ENCODE results near the gene C21orf91.

C21orf91 gene

DNA sequence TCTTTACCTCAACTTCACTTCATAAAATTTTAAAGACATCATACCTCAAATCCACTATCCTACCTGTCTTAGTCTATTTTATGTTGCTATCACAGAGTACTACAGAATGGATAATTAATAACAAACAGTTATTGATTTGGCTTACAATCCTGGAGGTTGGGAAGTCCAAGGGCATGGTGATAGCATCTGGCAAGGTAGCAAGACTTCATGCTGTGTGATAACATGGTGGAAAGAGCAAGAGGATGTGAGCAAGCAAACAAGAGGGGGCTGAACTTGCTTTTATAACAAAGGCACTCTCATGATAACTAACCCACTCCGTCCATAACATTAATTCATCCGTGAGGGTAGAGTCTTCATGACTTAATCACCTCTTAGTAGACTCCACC, 33.8 kb downstream of the C21orf91 start:
- DNase-seq (ENCODE audit: low read depth) = no peak

DNA sequence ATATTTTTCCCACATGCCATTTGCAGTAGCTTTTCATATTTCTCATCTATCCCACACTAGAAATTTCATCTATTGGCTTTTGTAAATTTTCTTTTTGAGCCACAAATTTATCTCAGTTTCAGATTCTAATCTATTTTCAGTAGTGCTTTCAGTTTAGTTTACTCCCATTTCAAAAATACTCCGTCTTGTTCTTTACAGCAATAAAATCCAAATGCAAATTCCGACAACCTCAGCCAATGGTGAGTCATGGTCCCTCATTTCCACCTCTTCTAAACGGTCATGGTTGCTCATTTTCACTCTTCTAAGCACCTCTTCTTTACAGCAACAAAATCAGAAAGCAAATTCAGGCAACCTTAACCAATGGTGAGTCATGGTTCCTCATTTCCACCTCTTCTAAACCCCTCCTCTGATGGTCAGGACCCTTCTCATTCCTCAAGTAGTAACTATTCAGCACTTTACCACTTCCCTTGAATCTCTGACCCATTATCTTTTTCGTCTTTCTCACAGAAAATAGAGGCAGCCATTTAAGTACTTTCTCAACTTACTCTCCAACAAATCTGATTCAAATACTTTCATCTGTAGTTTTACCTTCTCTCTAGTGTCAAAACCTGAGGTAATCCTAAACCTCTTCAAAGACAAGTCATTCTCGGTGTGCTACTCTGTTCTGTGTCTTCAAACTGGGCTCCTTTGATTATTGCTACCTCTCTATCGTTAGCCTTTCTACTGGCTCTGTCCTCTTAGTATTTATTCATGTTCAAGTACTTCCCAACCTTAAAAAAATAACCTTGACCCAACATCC, 34.4 kb downstream of the C21orf91 start:
- no peak overlapping the region for H3K4me3 ChIP-seq (ENCODE audit: low read depth, low read length)
- no peak for DNase-seq (ENCODE audit: low read depth)
- TF ChIP-seq, protein P1, sequence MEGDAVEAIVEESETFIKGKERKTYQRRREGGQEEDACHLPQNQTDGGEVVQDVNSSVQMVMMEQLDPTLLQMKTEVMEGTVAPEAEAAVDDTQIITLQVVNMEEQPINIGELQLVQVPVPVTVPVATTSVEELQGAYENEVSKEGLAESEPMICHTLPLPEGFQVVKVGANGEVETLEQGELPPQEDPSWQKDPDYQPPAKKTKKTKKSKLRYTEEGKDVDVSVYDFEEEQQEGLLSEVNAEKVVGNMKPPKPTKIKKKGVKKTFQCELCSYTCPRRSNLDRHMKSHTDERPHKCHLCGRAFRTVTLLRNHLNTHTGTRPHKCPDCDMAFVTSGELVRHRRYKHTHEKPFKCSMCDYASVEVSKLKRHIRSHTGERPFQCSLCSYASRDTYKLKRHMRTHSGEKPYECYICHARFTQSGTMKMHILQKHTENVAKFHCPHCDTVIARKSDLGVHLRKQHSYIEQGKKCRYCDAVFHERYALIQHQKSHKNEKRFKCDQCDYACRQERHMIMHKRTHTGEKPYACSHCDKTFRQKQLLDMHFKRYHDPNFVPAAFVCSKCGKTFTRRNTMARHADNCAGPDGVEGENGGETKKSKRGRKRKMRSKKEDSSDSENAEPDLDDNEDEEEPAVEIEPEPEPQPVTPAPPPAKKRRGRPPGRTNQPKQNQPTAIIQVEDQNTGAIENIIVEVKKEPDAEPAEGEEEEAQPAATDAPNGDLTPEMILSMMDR (IDR thresholded peaks at IDR 0.05; ENCODE audit: control insufficient read depth, extremely low read depth, insufficient read depth) = no peak

More for the DNA sequence above, 33.8 kb downstream of the C21orf91 start:
- TF ChIP-seq, protein P1 (IDR thresholded peaks at IDR 0.05; ENCODE audit: control insufficient read depth, extremely low read depth, insufficient read depth) = no peak
- H3K4me3 ChIP-seq (ENCODE audit: low read depth, low read length) = no peak overlapping the region

- no peak for DNase-seq (ENCODE audit: low read depth)
- TF ChIP-seq, protein P1 (IDR thresholded peaks at IDR 0.05; ENCODE audit: control insufficient read depth, extremely low read depth, insufficient read depth) = no peak
- no peak overlapping the region for H3K4me3 ChIP-seq (ENCODE audit: low read depth, low read length)
These were observed 35.0 kb downstream of the C21orf91 start for GRCh38 chr21:17784180-17784598.

GRCh38 chr21:17783481-17784179, 35.5 kb downstream of the C21orf91 start:
- TF ChIP-seq, protein P1 (IDR thresholded peaks at IDR 0.05; ENCODE audit: control insufficient read depth, extremely low read depth, insufficient read depth) = no peak

DNA sequence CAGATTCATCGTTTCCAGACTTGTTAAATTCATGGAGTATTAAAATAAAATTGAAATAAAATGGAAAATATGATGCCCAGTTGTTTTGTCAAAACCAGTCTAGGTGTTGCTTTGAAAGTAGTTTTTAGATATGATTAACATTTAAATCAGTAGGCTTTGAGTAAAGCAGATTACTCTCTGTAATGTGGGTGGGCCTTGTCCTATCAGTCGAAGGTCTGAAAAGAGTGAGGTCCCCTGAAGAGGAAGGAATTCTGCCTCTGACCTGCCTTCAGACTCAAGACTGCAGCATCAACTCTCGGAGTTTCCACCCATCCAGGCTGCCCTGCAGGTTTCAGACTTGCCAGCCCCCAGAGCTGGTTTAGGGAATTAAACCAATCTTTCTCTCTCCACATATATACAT, 36.2 kb downstream of the C21orf91 start:
- H3K4me3 ChIP-seq (ENCODE audit: low read depth, low read length) = no peak overlapping the region
- no peak for DNase-seq (ENCODE audit: low read depth)
- TF ChIP-seq, protein P1 (IDR thresholded peaks at IDR 0.05; ENCODE audit: control insufficient read depth, extremely low read depth, insufficient read depth) = no peak

More at GRCh38 chr21:17783481-17784179, 35.5 kb downstream of the C21orf91 start:
- H3K4me3 ChIP-seq (ENCODE audit: low read depth, low read length) = no peak overlapping the region
- DNase-seq (ENCODE audit: low read depth) = no peak

DNA sequence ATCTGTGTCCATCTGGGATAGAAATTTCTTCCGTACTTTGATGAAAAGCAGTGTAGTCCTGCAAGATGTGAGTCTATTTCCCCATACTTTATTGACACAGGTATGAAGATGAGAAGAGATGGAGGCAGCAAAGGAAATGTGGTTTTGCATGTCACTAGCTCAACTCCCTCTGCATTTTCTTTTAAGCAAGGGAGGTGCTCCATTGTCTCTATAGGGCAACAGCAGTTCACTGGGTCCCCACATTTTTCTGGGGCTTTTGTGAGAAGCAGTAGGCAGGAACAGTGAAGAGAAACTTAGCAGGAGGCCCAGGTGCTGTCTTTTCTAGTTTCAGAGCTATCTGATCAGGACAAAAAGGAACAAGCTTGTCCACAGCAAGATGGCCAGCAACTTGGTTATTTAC, 37.1 kb downstream of the C21orf91 start:
- TF ChIP-seq, protein P1 (IDR thresholded peaks at IDR 0.05; ENCODE audit: control insufficient read depth, extremely low read depth, insufficient read depth) = no peak
- no peak overlapping the region for H3K4me3 ChIP-seq (ENCODE audit: low read depth, low read length)

More for the DNA sequence above, 37.1 kb downstream of the C21orf91 start:
- no peak for DNase-seq (ENCODE audit: low read depth)
